Activated CD8-positive, alpha-beta memory T cell treated with anti-CD3 and anti-CD28 coated beads for 1 hour (primary cell): ENCODE data around the gene MCOLN1.

Experiments
- DNase-seq, 2 donors: peaks; one replicate each; pipeline ENCODE4 v3.0.0-alpha.2; 2020; ENCODE audit warnings: low read depth in 1 of 2; ENCODE audit errors: extremely low read depth in 1 of 2

Gene MCOLN1

DNA sequence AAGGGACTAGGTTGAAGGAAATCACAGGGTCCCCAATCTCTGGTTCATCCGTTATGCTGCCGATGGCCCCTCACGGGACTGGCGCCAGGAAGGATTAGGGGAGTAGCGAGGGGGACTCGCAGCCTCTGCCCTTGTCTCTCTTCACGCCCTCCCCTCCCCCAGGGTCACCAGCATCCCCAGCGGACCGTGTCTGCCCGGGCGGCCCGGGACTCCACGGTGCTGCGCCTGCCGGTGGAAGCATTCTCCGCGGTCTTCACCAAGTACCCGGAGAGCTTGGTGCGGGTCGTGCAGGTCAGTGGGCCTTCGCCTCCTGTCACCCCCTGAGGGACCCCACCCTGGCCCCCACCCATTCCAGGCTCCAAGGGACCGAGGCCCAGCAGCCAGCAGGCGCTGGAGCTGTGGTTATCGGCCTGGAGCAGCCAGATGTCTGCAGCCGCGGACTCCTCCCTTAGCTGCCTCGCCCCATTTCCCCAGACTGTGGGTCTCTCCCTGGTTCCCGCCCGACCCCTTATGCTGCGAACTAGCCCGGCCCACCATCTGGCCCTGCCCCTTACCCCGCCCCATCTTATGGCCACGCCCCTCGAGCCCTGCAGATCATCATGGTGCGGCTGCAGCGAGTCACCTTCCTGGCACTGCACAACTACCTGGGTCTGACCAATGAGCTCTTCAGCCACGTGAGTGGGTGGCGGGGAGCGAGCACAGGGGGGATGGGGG, 18.5 kb downstream of the MCOLN1 start:
- DNase-seq, result no peak

- DNase-seq, result no peak
Observed at GRCh38 chr19:7541475-7541824, 19.0 kb downstream of the MCOLN1 start.

DNA sequence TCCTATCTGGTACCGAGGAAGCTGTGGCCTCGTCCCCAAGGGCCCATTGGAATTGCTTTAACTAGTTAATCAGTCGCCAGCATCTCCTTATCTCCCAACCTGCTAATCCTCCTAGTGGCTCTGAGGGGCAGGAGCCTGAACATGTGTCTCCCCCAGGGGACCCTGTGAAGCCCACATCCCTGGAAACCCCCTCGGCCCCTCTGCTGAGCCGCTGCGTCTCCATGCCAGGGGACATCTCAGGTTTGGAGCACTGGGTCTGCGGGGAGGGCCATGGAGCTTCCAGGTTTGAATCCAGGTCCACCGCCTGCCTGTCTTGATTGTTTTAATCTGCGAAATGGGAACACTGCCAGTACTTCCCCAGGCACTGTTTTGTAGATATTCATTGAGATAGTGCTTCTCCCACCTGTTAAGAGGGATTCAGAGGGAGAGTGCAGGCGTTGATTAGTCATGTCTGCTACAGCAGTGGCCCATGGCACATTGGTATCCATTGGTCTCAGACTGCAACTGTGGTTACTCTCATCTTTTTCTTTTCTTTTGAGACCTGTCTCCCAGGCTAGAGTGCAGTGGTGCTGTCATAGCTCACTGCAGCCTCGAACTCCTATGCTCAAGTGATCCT, 19.5 kb downstream of the MCOLN1 start:
- no peak for DNase-seq

- no peak for DNase-seq
Observed at GRCh38 chr19:7542556-7543348, 20.3 kb downstream of the MCOLN1 start.

DNA sequence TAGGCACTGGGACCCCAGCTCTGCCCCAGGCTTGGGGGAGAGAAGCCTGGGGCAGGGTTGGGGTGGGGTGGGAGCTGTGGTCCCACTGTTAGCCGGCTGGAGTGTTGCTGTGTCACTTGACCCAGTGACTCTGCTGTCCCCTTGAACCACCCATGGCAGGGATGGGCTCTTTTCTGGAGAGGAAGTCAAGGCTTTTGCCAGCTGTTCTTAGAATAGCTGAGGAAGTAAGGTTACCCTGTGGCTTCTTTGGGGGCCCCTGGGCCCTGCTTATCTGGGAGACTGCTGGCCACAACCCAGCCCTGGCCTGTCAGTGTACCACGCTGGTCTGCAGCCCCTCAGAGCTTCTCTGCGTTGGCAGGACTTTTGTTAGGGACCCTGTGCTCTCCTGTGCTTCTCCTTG, 22.2 kb downstream of the MCOLN1 start:
- DNase-seq, result no peak

- DNase-seq, result no peak
Observed at GRCh38 chr19:7545300-7545699, 22.9 kb downstream of the MCOLN1 start.

- no peak for DNase-seq
Observed at GRCh38 chr19:7545904-7546303, 23.5 kb downstream of the MCOLN1 start.

GRCh38 chr19:7547159-7547558, 24.7 kb downstream of the MCOLN1 start:
- no peak for DNase-seq

- no peak for DNase-seq
Observed at GRCh38 chr19:7549429-7550148, 27.2 kb downstream of the MCOLN1 start.

GRCh38 chr19:7550169-7550770, 27.8 kb downstream of the MCOLN1 start:
- DNase-seq, result no peak

DNA sequence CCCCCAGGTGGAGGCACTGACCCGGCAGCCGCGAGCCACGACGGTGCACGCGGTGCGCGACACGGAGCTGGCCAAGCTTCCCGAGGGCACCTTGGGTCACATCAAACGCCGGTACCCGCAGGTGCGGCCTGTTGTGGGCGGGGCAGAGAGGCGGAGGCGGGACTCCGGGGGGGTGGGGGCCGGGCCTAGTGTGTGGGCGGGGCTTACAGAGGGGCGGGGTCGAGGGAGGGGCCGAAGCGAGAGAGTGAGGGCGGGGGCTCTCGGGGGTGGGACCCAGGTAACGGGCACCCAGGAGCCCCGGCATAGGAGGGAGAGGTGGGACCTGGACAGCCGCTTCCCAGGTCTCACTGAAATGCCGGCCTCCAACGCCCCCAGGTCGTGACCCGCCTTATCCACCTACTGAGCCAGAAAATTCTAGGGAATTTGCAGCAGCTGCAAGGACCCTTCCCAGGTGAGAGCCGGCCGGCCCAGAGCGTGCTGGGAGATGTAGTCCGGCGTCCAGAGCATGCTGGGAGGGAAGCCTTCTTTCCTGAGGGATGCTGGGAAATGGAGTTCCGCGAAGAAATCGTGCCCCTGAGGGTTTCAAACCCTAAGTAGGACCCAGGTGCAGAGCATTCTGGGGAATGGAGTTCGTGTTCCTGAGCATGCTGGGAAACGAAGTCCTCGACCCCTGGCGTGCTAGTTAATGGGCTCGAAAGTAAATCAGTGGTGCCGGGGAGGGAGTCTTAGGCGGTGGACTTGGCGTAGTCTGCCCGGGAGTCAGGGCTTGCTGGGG, 28.8 kb downstream of the MCOLN1 start:
- DNase-seq, result no peak

- DNase-seq, result no peak
Observed at GRCh38 chr19:7552781-7553180, 30.4 kb downstream of the MCOLN1 start.

DNA sequence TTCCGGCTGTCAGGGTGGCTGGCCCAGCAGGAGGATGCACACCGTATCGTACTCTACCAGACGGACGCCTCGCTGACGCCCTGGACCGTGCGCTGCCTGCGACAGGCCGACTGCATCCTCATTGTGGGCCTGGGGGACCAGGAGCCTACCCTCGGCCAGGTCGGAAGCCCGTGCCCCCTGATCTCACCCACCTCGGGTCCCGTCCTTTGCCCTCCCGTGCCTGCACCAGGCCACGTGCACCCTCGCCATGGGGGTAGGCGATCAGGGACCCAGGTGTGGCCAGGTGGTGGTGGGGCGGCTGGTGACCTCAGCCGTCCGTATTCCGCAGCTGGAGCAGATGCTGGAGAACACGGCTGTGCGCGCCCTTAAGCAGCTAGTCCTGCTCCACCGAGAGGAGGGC, 32.1 kb downstream of the MCOLN1 start:
- no peak for DNase-seq

GRCh38 chr19:7554990-7555864, 32.8 kb downstream of the MCOLN1 start:
- DNase-seq, result no peak

DNA sequence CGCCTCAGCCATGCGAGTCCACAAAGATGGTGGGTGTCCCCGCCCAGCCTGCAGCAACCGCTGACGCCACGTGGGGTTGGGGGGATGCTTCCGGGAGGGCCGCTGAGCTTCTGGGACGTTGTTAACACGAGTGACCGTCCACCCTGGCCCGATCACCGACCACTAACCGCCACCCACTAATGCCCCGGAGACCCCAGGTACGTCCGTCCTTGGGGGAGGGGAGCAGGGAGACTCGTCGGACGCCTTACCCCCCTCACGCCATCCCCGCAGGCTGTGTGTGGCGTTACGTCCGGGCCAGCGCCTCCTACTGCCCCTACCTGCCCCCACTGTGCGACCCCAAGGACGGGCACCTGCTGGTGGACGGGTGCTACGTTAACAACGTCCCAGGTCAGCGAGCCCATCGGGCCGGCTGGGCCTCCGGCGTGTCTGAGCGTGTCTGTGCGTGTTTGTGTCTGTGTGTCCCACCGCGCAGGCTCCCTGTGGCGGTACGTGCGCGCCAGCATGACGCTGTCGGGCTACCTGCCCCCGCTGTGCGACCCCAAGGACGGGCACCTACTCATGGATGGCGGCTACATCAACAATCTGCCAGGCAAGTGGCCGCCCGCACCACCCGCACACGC, 34.4 kb downstream of the MCOLN1 start:
- DNase-seq, result no peak

GRCh38 chr19:7558667-7559066, 36.2 kb downstream of the MCOLN1 start:
- DNase-seq, result no peak

GRCh38 chr19:7559102-7559501, 36.7 kb downstream of the MCOLN1 start:
- no peak for DNase-seq

DNA sequence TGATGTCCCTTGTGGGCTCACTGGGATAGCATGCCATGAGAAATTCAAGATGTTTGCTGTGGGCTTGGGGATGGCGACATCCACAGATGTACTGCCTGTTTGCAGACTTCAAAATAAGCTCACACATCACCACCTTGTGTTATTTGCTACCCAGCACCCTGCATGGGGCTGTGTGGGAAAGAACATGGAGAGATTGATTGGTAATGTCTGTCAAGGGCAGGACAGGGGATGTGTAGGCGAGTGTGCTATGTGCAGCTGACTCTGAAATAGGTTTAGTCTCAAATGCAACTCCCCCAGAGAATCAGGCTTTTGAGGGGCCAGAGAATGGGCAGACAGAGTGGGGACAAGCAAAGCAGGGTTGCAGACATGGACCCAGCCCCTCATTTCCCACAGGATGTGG, 37.8 kb downstream of the MCOLN1 start:
- no peak for DNase-seq

DNA sequence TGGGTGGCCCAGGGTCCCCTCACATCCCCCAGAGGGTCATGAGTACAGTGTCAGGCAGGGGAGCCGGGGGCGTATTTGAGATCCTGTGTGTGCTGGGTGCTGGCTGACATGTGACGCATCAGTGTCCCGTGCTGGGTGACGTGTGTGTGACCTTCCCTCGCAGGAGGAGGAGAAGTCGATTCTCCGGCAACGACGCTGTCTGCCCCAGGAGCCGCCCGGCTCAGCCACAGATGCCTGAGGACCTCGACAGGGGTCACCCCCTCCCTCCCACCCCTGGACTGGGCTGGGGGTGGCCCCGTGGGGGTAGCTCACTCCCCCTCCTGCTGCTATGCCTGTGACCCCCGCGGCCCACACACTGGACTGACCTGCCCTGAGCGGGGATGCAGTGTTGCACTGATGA, 38.9 kb downstream of the MCOLN1 start:
- DNase-seq, result no peak
